IPS-11a (cell line): ENCODE results near the gene LYST.
A peak's percentile ranks its signal among the peaks of the same experiment; 100 is the strongest.
"Not testable (repeated sequence)": the region's sequence is repeated elsewhere in the genome, so short reads cannot be mapped to it uniquely, and the experiment has no call there.

Experiments used
- H3K4me3 ChIP-seq: one replicate; pipeline ENCODE4 v1.5.1; 2013; ENCODE audit warnings: low read depth, low read length, control low read depth

LYST gene, protein sequence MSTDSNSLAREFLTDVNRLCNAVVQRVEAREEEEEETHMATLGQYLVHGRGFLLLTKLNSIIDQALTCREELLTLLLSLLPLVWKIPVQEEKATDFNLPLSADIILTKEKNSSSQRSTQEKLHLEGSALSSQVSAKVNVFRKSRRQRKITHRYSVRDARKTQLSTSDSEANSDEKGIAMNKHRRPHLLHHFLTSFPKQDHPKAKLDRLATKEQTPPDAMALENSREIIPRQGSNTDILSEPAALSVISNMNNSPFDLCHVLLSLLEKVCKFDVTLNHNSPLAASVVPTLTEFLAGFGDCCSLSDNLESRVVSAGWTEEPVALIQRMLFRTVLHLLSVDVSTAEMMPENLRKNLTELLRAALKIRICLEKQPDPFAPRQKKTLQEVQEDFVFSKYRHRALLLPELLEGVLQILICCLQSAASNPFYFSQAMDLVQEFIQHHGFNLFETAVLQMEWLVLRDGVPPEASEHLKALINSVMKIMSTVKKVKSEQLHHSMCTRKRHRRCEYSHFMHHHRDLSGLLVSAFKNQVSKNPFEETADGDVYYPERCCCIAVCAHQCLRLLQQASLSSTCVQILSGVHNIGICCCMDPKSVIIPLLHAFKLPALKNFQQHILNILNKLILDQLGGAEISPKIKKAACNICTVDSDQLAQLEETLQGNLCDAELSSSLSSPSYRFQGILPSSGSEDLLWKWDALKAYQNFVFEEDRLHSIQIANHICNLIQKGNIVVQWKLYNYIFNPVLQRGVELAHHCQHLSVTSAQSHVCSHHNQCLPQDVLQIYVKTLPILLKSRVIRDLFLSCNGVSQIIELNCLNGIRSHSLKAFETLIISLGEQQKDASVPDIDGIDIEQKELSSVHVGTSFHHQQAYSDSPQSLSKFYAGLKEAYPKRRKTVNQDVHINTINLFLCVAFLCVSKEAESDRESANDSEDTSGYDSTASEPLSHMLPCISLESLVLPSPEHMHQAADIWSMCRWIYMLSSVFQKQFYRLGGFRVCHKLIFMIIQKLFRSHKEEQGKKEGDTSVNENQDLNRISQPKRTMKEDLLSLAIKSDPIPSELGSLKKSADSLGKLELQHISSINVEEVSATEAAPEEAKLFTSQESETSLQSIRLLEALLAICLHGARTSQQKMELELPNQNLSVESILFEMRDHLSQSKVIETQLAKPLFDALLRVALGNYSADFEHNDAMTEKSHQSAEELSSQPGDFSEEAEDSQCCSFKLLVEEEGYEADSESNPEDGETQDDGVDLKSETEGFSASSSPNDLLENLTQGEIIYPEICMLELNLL (N-terminal part only)

DNA sequence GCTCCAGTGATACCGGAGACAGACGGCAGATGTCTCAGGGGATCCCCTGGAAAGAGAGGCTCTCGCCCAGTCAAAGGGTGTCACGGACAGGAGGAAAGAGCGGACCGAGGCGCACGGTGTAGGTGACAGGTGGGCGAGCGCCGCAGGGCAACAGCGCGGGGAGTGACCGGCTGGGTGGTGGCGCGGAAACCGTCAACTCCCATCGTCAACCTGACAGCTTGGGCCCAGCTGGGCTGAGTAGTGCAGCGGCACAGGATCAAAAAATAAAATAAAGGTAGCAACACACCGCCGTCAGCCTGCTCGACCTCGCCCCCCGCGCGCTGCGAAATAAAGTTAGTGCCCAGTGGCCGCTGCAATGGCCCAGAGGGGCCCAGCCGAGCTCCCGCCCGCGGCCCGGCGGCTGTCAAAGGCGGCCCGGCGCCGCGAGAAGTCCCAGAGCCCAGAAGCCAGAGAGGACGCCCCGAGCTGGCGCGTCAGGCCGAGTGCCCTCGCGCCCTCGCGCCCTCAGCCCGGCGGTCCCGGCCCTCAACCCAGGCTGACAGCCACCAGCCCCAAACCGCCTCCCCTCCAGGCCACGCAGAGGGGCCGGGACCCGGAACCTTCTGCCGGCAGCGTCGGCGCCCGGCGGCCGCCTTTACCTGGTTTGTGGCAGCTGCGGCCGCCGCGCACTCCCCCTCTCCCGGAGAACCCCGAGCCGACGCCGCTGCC is at the start of gene LYST:
Gene LYST, minus strand, starts transcription at position 702 of the 708 bp plus-strand sequence. CDS start 36,489 bp downstream, outside the sequence.
- peak within 1 kb of the TSS; percentile 83 for H3K4me3 ChIP-seq

DNA sequence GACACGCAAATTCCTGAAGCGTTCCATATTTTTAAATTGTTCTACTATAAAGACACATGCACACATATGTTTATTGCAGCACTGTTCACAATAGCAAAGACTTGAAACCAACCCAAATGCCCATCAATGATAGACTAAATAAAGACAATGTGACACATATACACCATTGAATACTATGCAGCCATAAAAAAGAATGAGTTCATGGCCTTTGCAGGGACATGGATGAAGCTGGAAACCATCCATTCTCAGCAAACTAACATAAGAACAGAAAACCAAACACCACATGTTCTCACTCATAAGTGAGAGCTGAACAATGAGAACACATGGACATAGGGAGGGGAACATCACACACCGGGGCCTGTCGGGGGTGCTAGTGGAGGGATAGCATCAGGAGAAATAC is 48.8 kb upstream of the LYST start:
- not testable (repeated sequence) for H3K4me3 ChIP-seq

DNA sequence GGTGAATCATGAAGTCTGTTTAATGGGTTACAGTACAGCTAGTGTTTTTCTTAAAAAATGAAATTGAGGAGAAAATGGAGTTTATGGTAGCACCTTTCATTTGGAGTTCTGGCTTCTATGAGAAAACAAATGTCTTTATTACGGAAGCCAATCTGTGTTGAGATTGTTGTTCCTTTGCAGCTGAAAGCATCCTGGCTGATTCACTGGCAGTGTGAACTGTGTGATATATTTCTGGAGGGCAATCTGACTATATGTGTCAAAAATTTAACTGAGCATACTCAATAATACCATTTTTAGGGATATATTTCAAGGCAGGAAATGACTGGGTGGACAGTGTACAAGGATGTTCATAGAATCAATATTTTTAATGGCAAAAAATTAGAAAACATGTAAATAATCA is 46.6 kb upstream of the LYST start:
- no peak overlapping the region for H3K4me3 ChIP-seq

DNA sequence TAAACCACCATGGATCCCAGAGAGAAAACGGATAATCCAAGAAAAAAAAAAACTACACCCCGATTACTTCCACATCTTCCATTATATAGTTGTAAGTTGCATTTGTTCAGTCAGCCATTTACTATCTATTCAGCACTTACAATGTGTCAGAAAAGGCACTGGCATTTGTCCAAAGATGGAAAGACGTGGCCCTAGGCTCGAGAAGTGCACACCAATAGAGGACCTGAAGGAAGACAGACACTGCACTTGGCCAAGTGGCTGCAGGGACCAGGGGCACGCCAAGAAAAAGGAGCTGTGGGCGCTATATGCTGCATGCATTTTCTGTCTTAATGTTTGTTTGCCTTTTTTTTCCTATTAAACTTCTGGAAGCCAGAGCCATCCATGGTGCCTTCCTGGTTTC is 45.2 kb upstream of the LYST start:
- H3K4me3 ChIP-seq = no peak overlapping the region

DNA sequence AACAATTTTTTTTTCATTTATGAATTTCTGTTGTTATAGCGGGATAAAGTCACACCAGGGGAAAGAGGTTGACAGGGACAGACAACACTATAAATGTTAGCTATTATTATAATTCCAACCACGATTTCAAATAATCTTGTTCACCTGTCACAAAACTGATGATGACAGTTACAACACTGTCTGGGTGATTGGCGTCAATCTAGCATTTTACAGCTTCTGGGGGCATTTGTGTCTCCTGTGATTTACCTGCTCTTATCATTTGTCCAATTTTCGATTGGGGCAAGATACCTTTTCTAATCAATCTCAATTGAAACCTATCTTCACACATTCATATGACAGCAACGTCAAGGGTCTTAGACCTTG is 44.6 kb upstream of the LYST start:
- no peak overlapping the region for H3K4me3 ChIP-seq

DNA sequence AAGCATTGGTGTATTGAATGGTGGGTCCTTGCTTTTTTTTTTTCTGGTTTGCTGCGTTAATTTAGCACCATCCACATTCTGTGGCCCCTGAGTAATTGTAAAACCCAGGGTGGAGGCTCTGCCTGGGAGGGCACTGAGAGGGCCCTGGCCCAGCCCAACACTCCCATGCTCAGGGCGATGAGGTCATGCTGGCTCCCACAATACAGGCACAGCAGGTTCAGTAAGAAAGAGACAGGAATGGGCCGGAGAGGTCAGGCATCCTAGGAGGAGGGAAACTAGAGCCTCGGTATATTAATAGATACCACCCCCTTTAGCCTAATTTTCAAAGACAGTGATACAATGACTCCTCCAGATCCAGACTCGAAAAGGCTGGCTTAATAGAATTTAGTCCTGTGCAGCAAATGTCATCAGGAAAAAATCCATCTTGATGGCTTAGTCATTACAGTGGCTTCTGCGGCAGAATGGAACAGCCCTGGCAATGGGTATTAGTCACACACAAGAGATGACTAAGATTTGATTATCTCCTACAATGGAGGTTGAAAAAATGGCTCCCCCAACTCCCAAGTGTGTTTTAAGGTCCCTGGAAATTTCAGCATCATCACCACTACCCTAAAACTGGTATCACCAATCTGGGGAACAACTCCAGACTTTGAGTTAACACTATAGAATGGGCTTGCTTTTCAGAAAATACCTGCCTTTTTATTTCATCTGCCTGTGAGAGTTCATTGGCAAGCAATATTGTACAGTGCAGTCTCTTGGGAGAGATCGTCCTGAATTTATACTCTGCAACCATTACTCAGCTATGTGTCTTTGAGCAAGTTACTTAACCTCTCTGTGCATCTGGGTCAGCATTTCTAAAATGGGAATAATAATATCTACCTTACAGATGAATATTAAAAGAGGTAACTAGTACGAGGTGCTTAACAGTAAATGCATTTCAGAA is 43.9 kb upstream of the LYST start:
- H3K4me3 ChIP-seq = no peak overlapping the region

DNA sequence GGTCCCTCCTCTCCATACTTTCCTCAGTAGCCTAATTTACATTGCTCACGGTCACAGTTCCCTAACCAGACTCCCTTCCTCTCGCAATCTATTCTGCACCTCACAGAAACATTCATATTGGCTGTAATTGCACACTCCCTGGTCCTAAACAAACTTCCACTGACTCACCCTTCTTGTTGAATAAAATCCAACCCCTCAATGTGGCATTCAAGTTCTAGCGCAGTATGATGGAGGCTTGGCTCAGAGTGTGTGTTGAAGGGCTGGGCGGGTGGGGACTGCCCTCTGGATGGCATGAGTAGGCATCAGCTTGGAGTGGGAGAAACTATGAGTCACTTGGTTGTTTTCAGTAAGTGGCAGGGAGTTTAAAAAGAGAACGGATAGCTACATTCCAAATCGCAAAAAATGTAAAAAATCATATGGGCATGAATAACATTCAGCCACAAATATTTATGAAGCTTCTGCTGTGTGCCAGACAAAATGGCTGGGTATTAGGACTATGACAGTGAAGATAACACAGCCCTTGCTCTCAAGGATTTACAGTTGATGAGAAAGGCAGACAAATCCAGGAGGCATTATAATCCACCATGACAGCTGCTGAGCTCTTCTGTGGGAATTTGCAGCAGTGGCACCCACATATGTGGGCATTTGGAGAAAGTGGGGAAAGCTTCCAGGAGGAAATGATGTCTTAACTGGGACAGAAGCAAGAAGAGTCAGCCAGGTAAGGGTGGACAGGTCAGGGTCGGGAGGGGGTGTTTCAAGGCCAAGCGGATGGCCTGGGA is 42.2 kb upstream of the LYST start:
- no peak overlapping the region for H3K4me3 ChIP-seq

DNA sequence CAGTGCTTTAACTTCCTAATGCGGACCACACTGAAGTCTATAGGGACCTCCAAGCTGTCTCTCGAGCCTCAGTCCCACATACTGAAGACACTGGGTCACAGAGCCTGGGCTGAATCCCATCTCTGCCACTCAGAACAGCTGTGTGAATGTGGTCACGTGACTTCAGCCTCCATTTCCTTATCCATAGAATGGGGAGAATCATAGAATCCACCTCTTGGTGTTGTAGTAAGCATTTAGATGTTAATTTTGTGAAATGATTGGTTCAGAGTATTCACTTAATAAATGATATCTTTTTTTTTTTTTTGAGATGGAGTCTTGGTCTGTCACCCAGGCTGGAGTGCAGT is 41.2 kb upstream of the LYST start:
- no peak overlapping the region for H3K4me3 ChIP-seq

DNA sequence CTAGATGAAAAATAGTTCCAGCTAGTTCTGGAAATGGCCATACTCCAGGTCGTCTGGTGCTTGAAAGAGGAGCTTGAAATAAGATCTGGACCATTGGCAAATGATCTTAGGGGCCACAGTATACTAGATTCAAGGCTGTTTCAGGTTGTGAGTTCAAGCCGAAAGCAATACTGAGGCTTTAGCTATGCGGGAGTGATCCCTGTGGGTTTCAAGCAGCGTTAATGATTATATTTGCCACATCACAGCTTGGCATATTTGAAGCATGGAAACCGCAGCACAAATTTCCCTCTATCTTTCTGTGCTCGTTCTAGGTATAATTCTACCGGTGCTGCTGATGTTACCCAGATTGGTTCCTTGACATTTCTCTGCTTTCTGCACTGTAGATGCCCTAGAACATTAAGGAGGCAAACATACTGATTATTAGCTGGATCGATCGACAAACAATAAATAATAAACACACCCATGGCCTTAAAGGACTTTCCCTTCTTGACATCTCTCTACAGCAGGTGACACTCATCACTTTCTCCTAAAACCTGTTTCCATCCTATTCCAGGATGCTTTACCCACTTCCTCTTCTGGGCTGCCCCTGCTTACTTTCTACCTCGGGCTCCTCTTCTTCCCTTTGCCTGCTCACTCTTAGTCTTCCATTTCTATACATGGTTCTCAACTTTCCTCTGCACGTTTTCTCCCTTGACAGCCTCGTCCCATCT is 40.6 kb upstream of the LYST start:
- no peak overlapping the region for H3K4me3 ChIP-seq

DNA sequence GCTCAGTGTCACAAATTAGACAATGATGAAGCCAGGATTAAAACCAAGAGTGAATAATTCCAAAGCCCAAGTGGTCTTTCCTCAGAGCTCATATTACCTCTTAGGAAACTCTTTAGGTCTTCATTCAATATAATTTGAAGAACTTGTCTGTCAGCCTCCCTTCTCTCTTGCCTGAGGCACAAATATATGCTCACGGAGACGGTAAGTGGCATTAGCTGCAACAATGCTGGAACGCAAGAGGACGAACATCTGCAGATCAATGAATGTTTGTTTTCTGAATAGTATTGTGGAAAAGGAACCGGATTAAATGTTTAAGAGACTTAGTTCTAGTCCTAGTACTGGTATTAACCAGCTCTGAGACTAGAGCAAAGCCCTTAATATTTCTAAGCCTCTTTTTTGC is 39.7 kb upstream of the LYST start:
- no peak overlapping the region for H3K4me3 ChIP-seq

DNA sequence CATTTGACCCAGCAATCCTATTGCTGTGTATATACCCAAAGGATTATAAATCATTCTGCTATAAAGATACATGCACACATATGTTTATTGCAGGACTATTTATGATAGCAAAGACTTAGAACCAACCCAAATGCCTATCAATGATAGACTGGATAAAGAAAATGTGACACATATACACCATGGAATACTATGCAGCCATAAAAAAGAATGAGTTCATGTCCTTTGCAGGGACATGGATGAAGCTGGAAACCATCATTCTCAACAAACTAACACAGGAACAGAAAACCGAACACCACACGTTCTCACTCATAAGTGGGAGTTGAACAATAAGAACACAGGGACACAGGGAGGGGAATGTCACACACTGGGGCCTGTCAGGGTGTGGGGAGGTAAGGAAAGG is 37.1 kb upstream of the LYST start:
- not testable (repeated sequence) for H3K4me3 ChIP-seq

DNA sequence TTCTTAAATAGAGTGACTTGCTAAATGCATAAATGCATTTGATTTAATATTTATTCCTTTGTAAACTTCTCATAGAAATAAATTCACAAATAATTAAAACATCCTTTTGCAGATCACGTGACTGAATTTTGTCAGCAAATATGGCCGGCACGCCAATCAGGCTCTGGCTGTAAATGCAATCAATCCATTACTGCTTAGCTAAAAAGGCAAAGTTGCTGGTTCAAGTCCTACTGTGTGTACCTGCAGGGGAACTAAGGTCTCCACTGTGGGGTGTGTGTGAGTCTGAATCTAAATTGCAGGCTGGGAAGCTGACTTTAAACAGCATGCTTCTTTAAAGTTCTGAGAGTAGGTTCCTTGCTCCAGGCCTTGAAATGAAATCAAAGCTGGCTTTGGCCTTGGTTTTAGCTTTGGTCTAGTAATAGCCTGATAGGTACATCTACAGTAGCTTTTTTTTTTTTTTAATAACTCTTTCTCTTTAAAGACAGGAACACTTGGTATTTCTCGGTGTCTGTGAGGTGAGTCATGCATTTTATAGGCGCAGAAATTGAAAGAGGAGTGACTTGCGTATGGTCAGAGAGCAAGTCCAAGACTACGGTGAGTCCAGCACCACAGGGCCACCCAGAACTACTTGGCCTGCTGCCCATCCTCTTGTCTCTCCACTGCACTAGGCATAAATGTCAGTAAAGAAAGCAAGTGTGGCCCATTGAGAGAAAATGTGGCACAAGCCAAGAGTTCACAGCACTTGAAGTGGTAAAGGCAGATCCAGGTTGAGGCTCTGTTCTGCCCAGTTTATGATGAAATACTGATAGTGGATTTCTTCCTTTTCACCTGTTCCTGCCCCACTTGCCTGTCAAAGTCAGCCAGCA is 36.2 kb upstream of the LYST start:
- H3K4me3 ChIP-seq = no peak overlapping the region

DNA sequence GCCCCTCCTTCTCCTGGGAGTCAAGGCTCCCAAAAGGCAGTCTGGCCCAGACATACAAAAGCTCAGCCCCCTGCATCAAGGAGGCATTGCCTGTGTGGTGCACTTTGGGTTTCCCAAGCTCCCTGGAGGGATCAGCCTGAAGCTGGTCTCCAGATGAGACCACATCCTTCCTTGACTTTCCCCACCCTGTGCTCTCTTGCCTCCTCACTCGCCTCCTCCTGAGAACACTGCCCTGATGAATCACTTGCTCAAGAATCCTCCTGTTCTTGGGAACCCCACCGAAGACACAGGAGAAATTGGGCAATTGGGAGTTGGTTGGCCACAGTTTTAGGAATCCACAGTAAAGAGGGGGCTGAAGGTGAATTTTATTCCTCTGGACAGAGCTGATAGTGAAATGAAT is 34.8 kb upstream of the LYST start:
- H3K4me3 ChIP-seq = no peak overlapping the region

DNA sequence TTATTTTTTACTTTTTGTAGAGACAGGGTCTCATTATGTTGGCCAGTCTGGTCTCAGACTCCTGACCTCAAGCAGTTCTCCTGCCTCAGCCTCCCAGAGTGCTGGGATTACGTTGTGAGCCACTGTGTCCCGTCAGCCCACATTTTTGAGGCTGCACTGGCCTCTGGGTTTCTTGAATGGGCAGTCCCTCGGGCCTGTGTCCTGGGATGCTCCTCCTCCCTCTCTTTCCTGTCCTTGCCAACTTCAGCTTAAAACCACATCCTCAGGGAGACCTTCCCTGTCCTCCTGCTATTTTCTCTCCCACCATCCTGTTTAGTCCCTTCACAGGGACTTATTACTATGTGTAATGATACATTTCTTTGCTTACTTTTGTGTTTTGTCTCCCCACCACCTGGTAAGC is 31.4 kb upstream of the LYST start:
- H3K4me3 ChIP-seq = no peak overlapping the region

DNA sequence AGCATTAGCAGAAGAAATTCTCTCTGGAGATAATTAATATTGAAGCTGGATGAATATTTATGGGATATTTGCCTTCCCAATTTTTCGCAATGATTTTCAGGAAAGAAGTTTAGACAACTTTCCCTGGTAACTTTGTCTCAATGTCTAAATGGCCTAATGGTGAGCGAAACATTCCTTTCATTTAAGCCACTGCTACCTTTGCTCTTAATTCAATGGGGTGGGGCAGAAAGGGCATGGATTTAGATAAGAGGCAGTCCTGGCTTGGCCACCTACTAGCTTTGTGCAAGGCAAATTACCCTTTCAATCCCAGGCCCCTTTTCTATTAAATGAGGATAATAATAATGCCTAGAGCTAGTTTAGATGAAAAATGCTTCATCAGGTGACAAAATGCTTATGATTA is 27.1 kb upstream of the LYST start:
- no peak overlapping the region for H3K4me3 ChIP-seq

DNA sequence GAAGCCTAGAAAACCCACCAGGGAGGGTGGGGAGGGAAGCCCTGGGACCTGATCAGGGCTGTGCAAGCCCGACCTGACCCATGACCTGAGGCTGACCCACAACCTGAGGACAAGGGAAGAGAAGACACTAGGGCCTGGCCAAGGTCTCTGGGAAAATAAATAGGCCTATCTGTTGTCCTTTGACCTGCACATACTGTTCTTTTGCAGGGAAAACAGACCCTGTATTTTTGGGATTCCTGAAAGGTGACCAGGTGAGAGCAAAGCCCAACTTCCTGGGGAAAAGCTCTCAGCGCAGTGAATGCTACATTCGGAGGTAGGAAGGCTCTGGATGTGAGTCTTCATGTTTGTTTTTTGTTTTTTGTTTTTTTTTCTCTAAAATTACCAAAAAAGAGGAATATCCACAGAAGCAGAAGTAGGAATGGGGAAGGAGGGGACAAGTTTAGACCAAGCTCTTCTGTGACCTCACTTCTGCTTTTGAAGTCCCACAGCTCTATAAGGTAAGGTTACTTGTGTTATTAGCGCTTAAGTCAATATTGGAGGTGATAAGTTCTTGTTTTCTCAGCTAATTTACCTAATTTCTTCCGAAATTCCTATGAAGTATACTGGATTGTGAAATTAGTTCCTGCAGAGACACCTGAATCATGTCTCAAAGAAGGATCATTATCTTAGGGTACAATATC is 26.2 kb upstream of the LYST start:
- H3K4me3 ChIP-seq = no peak overlapping the region

DNA sequence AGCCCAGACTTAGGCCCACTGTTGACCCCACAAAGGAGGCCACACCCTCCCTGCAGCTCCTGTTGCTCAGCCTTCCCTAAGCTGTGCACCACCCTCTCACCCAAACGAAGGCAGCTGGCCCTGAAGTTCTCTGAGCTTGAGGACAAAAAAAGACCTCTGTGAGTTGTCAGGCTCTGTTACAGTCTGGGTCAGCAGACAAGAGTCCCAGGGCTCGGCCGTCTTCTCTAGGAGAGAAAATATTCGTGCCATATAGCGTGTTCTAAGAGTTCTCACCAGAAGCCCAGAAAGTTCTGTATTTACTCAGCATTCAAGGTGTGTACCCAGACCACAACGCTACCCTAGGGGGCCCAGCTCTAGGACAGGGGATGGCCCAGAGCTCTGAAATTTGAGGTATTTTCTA is 25.5 kb upstream of the LYST start:
- H3K4me3 ChIP-seq = no peak overlapping the region
